Esophagus squamous epithelium (tissue), 4 donors: ENCODE results near the gene GAS2.

Experiments used
- POLR2A ChIP-seq, 4 donors: fragments of 450-650 bp; IDR thresholded peaks; one replicate each; pipeline ENCODE4 v1.6.1; 2017; ENCODE audit warnings: antibody characterized with exemption in 4 of 4, mild to moderate bottlenecking in 4 of 4, moderate library complexity in 3 of 4
- TF ChIP-seq, protein P1 (sequence below), 6 experiments: fragments of 450-650 bp in 4 of 6; fragments of 200-600 bp in 2 of 6; sonication (generic) in 2 of 6; IDR thresholded peaks; one replicate each; pipeline ENCODE4 v1.5.1; 2016 to 2019; ENCODE audit warnings: antibody characterized with exemption in 6 of 6, mild to moderate bottlenecking in 4 of 6, moderate library complexity in 4 of 6

DNA sequence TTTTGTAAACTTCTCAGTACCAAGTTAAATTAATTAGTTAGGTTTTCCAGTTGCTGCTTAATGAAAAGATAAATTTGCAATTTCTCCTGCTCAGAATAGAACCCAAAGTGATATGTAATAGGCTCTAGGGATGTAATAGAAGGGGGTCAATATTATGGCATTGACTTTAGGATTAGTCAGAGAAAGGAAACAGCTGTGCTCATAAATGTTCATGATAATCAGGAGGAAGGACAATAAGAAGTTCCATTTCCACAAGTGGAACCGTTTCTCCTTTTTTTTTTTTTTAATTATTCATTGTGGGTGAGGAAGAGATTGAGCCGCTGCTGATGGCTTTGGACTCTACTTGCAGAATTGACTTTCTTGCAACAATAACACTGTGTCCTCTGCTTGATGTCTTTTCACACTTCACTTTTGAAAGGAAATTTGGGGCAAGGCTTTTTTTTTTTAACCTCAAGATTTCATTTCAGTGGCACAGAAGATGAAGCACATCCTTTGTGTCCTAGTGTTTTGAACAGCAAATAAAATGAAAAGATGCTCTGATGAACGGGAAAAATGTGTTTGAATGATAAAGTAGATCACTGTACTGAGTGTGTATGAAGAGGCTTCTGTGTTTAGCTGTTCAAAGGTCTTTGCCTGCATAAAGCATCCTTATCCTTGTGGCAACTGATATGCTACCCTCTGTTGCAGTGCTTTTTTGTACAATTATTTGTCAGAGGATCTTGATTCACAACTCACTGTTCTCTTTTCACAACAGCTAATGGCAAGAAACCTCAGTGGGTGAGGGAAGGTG, 62.4 kb downstream of the GAS2 start:
- TF ChIP-seq, protein P1, sequence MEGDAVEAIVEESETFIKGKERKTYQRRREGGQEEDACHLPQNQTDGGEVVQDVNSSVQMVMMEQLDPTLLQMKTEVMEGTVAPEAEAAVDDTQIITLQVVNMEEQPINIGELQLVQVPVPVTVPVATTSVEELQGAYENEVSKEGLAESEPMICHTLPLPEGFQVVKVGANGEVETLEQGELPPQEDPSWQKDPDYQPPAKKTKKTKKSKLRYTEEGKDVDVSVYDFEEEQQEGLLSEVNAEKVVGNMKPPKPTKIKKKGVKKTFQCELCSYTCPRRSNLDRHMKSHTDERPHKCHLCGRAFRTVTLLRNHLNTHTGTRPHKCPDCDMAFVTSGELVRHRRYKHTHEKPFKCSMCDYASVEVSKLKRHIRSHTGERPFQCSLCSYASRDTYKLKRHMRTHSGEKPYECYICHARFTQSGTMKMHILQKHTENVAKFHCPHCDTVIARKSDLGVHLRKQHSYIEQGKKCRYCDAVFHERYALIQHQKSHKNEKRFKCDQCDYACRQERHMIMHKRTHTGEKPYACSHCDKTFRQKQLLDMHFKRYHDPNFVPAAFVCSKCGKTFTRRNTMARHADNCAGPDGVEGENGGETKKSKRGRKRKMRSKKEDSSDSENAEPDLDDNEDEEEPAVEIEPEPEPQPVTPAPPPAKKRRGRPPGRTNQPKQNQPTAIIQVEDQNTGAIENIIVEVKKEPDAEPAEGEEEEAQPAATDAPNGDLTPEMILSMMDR (IDR thresholded peaks at IDR 0.05): no peak
- TF ChIP-seq POLR2A (IDR thresholded peaks at IDR 0.05): no peak
